MM.1S (cell line): ENCODE data around the gene PIP4K2B.
"Not testable (repeated sequence)": the region's sequence is repeated elsewhere in the genome, so short reads cannot be mapped to it uniquely, and the experiment has no call there.

Experiments
- DNase-seq: peaks from one replicate; pipeline ENCODE4 v3.0.0-alpha.2; 2015
- H2AFZ ChIP-seq: fragments of 300-600 bp; sonication (generic); 2 replicates; pipeline ENCODE4 v1.6.0; 2016; ENCODE audit warnings: antibody characterized with exemption, low read length
- H3F3A ChIP-seq: fragments of 300-600 bp; sonication (generic); 2 replicates; pipeline ENCODE4 v1.6.1; 2016; ENCODE audit warnings: mild to moderate bottlenecking, antibody characterized with exemption, low read length, moderate library complexity, mixed read lengths; ENCODE audit not compliant: insufficient read depth
- H3K27ac ChIP-seq: fragments of 300-600 bp; sonication (generic); 2 replicates; pipeline ENCODE4 v1.5.1; 2016; ENCODE audit warnings: mild to moderate bottlenecking, low read length
- H3K27me3 ChIP-seq: fragments of 300-600 bp; sonication (generic); replicated peaks from 2 replicates; pipeline ENCODE4 v1.6.0; 2016; ENCODE audit warnings: low read length; ENCODE audit not compliant: insufficient read depth
- H3K36me3 ChIP-seq: fragments of 300-600 bp; sonication (generic); replicated peaks from 2 replicates; pipeline ENCODE4 v1.6.1; 2016; ENCODE audit warnings: mild to moderate bottlenecking, low read length, mixed read lengths; ENCODE audit not compliant: insufficient read depth
- H3K4me1 ChIP-seq: fragments of 300-600 bp; sonication (generic); 2 replicates; pipeline ENCODE4 v1.6.1; 2016; ENCODE audit warnings: low read length, mixed read lengths
- H3K4me2 ChIP-seq: fragments of 300-600 bp; sonication (generic); 2 replicates; pipeline ENCODE4 v1.6.0; 2016; ENCODE audit warnings: low read depth, low read length
- H3K4me3 ChIP-seq: fragments of 300-600 bp; sonication (generic); 2 replicates; pipeline ENCODE4 v1.5.1; 2016; ENCODE audit warnings: low read length, mixed read lengths
- H3K79me2 ChIP-seq: fragments of 300-600 bp; sonication (generic); 2 replicates; pipeline ENCODE4 v1.6.1; 2016; ENCODE audit warnings: mixed run types, low read length, mixed read lengths
- H3K9ac ChIP-seq: fragments of 300-600 bp; sonication (generic); 2 replicates; pipeline ENCODE4 v1.6.1; 2016; ENCODE audit warnings: low read length, mixed read lengths
- H3K9me2 ChIP-seq: fragments of 300-600 bp; sonication (generic); replicated peaks from 2 replicates; pipeline ENCODE4 v1.6.1; 2016; ENCODE audit warnings: mild to moderate bottlenecking, low read length, mixed read lengths; ENCODE audit not compliant: insufficient read depth
- H3K9me3 ChIP-seq: fragments of 300-600 bp; sonication (generic); replicated peaks from 2 replicates; pipeline ENCODE4 v1.6.1; 2016; ENCODE audit warnings: mild to moderate bottlenecking, low read length, mixed read lengths; ENCODE audit not compliant: insufficient read depth
- H4K20me1 ChIP-seq: fragments of 300-600 bp; sonication (generic); 2 replicates; pipeline ENCODE4 v1.6.1; 2016; ENCODE audit warnings: mild to moderate bottlenecking, low read length, moderate library complexity, mixed read lengths; ENCODE audit not compliant: insufficient read depth
- CTCF ChIP-seq: fragments of 300-600 bp; sonication (generic); IDR thresholded peaks from 2 replicates; pipeline ENCODE4 v1.5.1; 2016; ENCODE audit warnings: antibody characterized with exemption, low read length, mixed read lengths
- EZH2 ChIP-seq: fragments of 300-600 bp; sonication (generic); optimal IDR thresholded peaks from 2 replicates; pipeline ENCODE3; 2017; ENCODE audit warnings: low read depth, mild to moderate bottlenecking, antibody characterized with exemption, low read length, mixed read lengths
- EZH2phosphoT487 ChIP-seq: fragments of 300-600 bp; sonication (generic); IDR thresholded peaks from 2 replicates; pipeline ENCODE4 v1.6.1; 2018; ENCODE audit warnings: antibody characterized with exemption, low read length

The PIP4K2B gene

GRCh38 chr17:38728290-38728831 lies 71.0 kb downstream of the PIP4K2B start:
- DNase-seq, result peak; percentile 10
- Histone ChIP-seq H3K79me2 (peaks cover 14% of the 10 kb centered on the region), H3K4me1 (0 out of 2 replicates have a peak, but pooled peaks cover 4% of the 10 kb centered on the region), H3K4me3 (no peak overlapping the region), H3K4me2 (no peak overlapping the region), H3F3A (peaks cover 19% of the 10 kb centered on the region), H3K27me3 (no peaks in the 10 kb centered on the region), H3K9ac (no peak overlapping the region), H3K9me2 (no peaks in the 10 kb centered on the region), H3K27ac (no peak overlapping the region), H3K9me3 (no peaks in the 10 kb centered on the region), H4K20me1 (no peaks in the 10 kb centered on the region), H2AFZ (no peak overlapping the region), H3K36me3 (no peaks in the 10 kb centered on the region)
- no peak for TF ChIP-seq CTCF
- no peak for TF ChIP-seq EZH2
- no peak for TF ChIP-seq EZH2phosphoT487

DNA sequence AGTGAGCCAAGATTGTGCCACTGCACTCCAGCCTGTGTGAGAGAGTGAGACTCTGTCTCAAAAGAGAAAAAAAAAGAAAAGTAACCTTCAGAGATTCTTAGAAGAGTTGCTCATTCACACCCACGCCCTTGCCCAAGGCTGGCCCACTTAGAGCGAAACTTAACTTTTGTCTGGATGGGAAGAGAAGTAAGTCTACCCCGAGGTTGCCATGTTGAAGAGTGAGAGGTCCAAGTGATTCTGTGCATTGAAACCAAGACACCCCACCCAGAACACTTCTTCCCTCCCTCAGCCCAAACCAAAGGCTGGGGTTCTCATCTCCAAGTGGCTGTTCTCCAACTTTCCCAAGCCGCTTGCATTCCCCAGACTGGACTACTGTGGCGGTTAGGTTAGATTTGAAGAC lies 71.6 kb downstream of the PIP4K2B start:
- H3K4me3 ChIP-seq, result no peak overlapping the region
- no peak for TF ChIP-seq CTCF
- no peak for TF ChIP-seq EZH2
- TF ChIP-seq EZH2phosphoT487, result no peak
- H3K27me3 ChIP-seq, result no peaks in the 10 kb centered on the region
- no peak overlapping the region for H2AFZ ChIP-seq
- no peak for DNase-seq
- no peaks in the 10 kb centered on the region for H3K36me3 ChIP-seq
- H3K27ac ChIP-seq, result no peak overlapping the region
- peaks cover 14% of the 10 kb centered on the region for H3K79me2 ChIP-seq
- no peaks in the 10 kb centered on the region for H4K20me1 ChIP-seq
- H3K9ac ChIP-seq, result no peak overlapping the region
- no peaks in the 10 kb centered on the region for H3K9me2 ChIP-seq
- H3K9me3 ChIP-seq, result no peaks in the 10 kb centered on the region
- H3F3A ChIP-seq, result peaks cover 19% of the 10 kb centered on the region
- no peak overlapping the region for H3K4me2 ChIP-seq
- 0 out of 2 replicates have a peak, but pooled peaks cover 4% of the 10 kb centered on the region for H3K4me1 ChIP-seq

- not testable (repeated sequence) for H3K9ac ChIP-seq, H3K79me2 ChIP-seq, H3K4me1 ChIP-seq, H3K27me3 ChIP-seq, H2AFZ ChIP-seq, DNase-seq, H3K27ac ChIP-seq, H3K36me3 ChIP-seq, H3K9me2 ChIP-seq, H4K20me1 ChIP-seq, H3K4me2 ChIP-seq, H3K9me3 ChIP-seq, H3K4me3 ChIP-seq
- peaks cover 19% of the 10 kb centered on the region for H3F3A ChIP-seq
These were observed 73.2 kb downstream of the PIP4K2B start for GRCh38 chr17:38726145-38726544.

GRCh38 chr17:38725066-38725465 lies 74.3 kb downstream of the PIP4K2B start:
- H3K79me2 ChIP-seq, result no peaks in the 10 kb centered on the region
- peaks cover 19% of the 10 kb centered on the region for H3F3A ChIP-seq
- H3K4me3 ChIP-seq, result no peak overlapping the region
- no peak overlapping the region for H3K27ac ChIP-seq
- no peaks in the 10 kb centered on the region for H3K36me3 ChIP-seq
- no peaks in the 10 kb centered on the region for H3K9me3 ChIP-seq
- H3K4me2 ChIP-seq, result no peak overlapping the region
- DNase-seq, result no peak
- H3K9me2 ChIP-seq, result no peaks in the 10 kb centered on the region
- no peak overlapping the region for H3K9ac ChIP-seq
- TF ChIP-seq EZH2phosphoT487 (no peak), EZH2 (no peak), CTCF (no peak)
- no peaks in the 10 kb centered on the region for H3K4me1 ChIP-seq
- no peak overlapping the region for H2AFZ ChIP-seq
- no peaks in the 10 kb centered on the region for H4K20me1 ChIP-seq
- H3K27me3 ChIP-seq, result no peaks in the 10 kb centered on the region
